ENCODE data around the gene CCDC178.

Gene CCDC178

GRCh38 chr18:32907311-32907585 is 533.3 kb downstream of the CCDC178 start:
- DNase-seq, result no peak

DNA sequence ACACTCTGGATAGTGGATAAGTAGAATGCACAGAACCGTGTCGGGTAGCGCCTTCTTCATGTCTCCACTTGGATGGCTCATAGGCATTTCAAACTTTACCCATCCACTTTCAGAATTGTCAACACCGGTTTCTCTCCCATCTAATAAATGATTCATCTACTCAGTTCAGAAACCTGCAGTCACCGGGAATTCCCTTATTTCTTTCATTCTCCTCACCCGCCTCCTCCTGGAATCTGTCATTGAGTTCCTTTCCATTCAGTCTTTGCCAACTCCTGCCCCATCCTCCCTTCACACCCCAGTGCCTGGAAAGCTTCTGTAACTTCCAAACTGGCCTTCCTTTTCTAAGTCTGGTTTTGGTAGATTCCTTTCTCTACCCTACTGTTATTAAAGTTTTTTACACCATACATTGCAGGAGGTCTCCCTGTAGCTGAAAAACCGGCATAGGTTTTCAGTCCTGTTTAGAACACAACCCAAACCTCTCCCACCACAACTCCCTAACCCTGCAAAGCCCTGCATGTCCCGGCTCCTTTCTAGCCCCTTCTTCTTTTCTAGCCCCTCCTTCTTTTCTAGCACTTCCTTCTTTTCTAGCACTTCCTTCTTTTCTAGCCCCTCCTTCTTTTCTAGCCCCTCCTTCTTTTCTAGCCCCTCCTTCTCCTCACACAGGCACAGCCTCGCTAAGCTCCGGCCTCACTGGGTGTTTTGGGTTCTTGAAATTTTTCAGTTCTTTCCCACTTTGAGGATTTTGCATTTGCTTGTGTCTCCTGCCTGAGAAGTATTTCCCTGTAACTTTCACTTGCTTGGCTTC is 533.8 kb downstream of the CCDC178 start:
- DNase-seq, result no peak

- DNase-seq, result no peak
Measured at GRCh38 chr18:32905651-32906050, 534.9 kb downstream of the CCDC178 start.

DNA sequence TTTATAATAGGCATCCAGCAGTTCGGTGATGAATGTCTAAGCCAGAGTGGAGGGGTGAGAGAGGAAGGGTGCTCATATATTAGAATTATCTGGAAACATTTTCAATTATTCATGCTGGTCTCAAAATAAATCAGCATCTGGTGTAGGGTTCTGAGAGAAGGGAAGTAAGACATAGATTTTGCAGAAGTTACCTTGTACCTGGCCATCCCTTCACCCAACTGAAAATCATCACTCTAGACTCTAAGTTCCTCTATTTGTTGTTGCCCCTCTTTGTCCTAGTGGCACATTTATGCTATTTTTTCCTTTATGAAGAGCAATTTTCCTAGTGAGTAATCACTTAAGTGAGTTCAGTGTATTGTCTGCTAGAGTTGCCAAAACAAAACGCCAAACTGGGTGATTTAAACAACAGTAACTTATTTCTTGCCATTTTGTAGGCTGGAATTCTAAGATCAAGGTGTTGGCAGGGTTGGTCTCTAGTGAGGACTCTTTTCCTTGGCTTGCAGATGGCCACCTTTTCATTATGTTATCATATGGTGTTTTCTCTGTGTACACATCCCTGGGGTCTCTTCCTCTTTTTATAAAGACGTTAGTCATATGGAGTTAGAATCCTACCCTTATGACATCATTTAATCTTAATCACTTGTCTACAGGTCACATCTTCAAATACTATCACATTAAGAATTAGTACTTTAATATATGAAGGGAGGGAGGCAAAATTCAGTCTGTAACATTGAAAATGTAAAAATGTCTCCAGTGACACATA is 537.8 kb downstream of the CCDC178 start:
- DNase-seq, result no peak

GRCh38 chr18:32899819-32900218 is 540.7 kb downstream of the CCDC178 start:
- no peak for DNase-seq

DNA sequence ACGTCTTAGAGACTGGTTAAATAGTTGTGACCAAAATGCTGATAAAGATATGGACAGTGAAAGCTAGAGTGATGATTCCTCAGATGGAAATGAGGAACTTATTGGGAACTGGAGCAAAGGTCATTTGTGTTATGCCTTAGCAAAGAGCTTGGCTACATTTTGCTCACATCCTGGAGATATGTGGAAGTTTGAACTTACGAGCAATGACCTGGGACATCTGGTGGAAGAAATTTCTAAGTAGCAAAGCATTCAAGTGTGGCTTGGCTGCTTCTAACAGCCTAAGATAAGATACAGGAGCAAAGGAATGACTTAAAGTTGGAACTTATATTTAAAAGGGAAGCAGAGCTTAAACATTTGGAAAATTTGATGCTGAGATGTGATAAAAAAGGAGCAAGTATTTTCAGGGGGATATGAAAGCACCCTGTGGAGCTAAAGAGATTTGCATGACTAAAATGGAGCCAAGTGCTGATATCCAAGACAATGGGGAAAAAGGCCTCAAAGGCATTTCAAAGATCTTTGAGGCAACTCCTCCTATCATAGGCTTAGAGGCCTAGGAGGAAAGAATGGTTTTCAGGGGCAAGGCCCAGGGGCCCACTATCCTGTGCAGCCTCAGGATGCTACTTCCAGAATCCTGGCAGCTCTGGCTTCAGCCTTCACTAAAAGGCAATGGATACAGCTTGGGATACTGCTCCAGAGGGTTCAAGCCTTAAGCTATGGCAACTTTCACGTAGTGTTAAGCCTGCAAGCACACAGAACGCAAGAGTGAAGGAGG is 543.6 kb downstream of the CCDC178 start:
- DNase-seq, result no peak

- DNase-seq, result no peak
Measured at GRCh38 chr18:32893915-32894314, 546.6 kb downstream of the CCDC178 start.

DNA sequence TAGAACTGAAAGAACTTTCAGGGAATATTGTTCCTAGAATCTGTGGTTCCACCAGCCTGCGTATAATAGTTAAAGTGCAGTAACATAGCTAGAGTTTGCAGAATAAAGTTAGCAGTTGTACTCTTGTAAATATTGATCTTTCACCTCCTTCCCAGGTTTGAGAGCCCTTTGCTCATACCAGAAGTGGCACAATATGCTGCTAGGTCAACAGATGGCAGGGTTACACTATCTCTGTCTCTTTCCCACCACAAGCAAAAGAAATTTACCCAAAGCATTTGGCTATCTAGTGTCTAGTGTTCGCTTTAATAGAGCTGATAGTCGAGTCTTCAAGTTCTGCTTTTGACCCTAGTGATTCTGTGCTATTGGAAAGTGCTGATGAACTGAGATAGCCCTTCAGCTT is 548.7 kb downstream of the CCDC178 start:
- no peak for DNase-seq

DNA sequence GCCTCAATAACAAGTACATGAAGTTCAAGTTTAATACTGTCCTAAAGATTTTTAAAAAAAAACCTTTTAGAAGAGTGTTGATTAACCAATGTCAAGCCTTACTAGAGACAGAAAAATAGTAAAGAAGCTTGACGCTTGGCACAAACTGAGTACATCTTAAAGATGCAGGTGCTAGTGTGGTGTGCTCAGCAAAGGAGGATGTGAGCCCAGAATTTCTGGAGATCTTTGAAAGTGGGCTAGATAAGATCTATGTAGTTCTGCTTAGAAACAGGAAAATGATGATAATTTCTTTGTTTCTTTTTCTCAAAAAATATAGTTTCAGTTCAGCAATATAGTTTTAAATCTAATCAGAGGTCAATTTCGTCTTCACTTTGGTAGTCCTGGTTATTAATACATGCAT is 549.4 kb downstream of the CCDC178 start:
- DNase-seq, result no peak

DNA sequence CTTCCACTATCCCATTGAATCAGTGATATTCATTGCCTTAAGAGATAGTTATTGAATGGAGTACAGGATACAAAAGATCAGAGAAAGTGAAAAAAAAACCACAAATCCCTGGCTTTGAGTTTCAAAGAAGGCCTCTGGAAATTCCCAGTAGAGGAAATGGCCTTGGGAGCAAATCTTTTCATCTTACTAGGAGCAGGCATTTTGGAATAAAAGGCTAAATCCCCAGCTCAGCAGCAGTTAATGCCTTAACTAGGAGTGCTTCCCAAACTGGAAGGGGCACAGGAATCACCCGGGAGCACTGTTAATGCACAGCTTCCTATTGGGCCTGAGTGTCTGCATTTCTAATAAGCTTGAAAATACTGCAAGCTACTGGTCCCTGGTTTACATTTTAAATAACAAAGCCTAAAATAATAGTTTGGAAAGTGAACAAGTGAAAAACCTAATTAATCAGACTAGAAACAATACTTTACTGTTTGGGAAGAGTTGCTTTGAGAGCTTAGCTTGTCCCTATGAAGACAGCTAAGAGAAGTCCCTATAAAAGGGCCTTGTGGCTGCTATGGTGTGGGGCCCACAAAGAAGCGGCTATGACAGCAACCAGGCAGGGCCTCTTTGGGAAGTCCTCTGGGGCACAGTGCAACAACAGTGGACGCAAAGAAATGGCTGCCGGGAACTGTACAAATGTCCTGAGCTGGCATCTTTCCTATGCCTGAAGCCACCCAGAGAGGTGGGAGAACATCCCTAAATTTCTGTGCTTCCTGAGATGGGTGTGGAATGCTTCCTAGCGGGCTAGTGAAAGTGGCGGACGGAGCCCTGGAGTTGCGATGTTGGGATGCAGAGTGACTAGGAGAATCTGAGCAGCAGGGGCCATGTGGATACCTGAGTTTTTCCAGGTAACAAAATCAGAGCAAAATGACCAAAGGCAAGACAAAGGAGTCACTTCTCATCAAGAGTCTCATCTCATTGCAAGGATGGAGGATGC is 550.6 kb downstream of the CCDC178 start:
- no peak for DNase-seq

GRCh38 chr18:32888306-32888705 is 552.2 kb downstream of the CCDC178 start:
- DNase-seq, result no peak
